Liver (tissue), 9 donors: ENCODE data around the gene LCP2. TPM values are rescaled to one million over a fixed set of nuclear protein-coding genes. Genes with fewer than 3 reads are reported as not detected.

Experiments
- DNase-seq: peaks from one replicate; pipeline ENCODE4 v3.0.0-alpha.2; 2017; ENCODE audit warnings: low spot score
- H3K27ac ChIP-seq, 2 donors: one replicate each; pipeline ENCODE4 v1.7.0; 2013; ENCODE audit warnings: inconsistent platforms in 2 of 2, low read length in 2 of 2, control low read depth in 1 of 2, low read depth in 1 of 2, mild to moderate bottlenecking in 1 of 2
- H3K27me3 ChIP-seq, 4 donors: one replicate each; pipeline versions ENCODE4 v1.6.1 to v1.7.0; 2013; ENCODE audit warnings: low read length in 3 of 4, inconsistent platforms in 1 of 4, mild to moderate bottlenecking in 1 of 4, moderate library complexity in 1 of 4; ENCODE audit not compliant: control insufficient read depth in 4 of 4, insufficient read depth in 4 of 4
- H3K36me3 ChIP-seq, 4 donors: one replicate each; pipeline versions ENCODE4 v1.6.1 to v1.7.0; 2013; ENCODE audit warnings: low read length in 3 of 4, mild to moderate bottlenecking in 3 of 4, low read depth in 1 of 4, moderate library complexity in 1 of 4; ENCODE audit not compliant: control insufficient read depth in 4 of 4, insufficient read depth in 3 of 4
- H3K4me1 ChIP-seq, 4 donors: one replicate each; pipeline versions ENCODE4 v1.6.1 to v1.7.0; 2013; ENCODE audit warnings: low read length in 3 of 4, mild to moderate bottlenecking in 3 of 4, moderate library complexity in 1 of 4; ENCODE audit not compliant: control insufficient read depth in 4 of 4, insufficient read depth in 4 of 4
- H3K4me3 ChIP-seq, 3 donors: one replicate each; pipeline versions ENCODE4 v1.6.1 to v1.7.0; 2013; ENCODE audit warnings: low read length in 3 of 3, control low read depth in 1 of 3, low read depth in 1 of 3, mild to moderate bottlenecking in 1 of 3
- H3K9ac ChIP-seq, 2 donors: one replicate each; pipeline ENCODE4 v1.7.0; 2013; ENCODE audit warnings: low read length in 2 of 2, mild to moderate bottlenecking in 2 of 2, moderate library complexity in 2 of 2, control low read depth in 1 of 2, low read depth in 1 of 2
- H3K9me3 ChIP-seq, 4 donors: one replicate each; pipeline versions ENCODE4 v1.6.1 to v1.7.0; 2013; ENCODE audit warnings: low read length in 3 of 4; ENCODE audit not compliant: control insufficient read depth in 4 of 4
- ATF3 ChIP-seq: IDR thresholded peaks from 2 replicates; pipeline ENCODE4 v1.6.1; 2016; ENCODE audit warnings: antibody characterized with exemption
- CTCF ChIP-seq: fragments of 150-350 bp; IDR thresholded peaks from 2 replicates; pipeline ENCODE4 v1.5.1; 2017; ENCODE audit warnings: improper control_type of control experiment, low read depth, low read length; ENCODE audit not compliant: missing input control
- EGR1 ChIP-seq, 2 donors: IDR thresholded peaks; 2 replicates each; pipeline ENCODE4 v1.6.1; 2016 to 2018; ENCODE audit warnings: antibody characterized with exemption in 2 of 2, low read depth in 2 of 2
- FOXA2 ChIP-seq: IDR thresholded peaks from 2 replicates; pipeline ENCODE4 v1.6.1; 2016; ENCODE audit warnings: antibody characterized with exemption
- HNF4A ChIP-seq, 2 donors: conservative IDR thresholded peaks; 2 replicates each; pipeline ENCODE4 v1.6.1; 2016; ENCODE audit warnings: antibody characterized with exemption in 2 of 2, mild to moderate bottlenecking in 2 of 2
- HNF4G ChIP-seq: IDR thresholded peaks from 2 replicates; pipeline ENCODE4 v1.6.1; 2016; ENCODE audit warnings: antibody characterized with exemption
- MAX ChIP-seq: IDR thresholded peaks from 2 replicates; pipeline ENCODE4 v1.6.1; 2016; ENCODE audit warnings: antibody characterized with exemption
- RAD21 ChIP-seq, 2 donors: IDR thresholded peaks; 2 replicates each; pipeline ENCODE4 v1.6.1; 2016; ENCODE audit warnings: antibody characterized with exemption in 2 of 2, mild to moderate bottlenecking in 2 of 2
- REST ChIP-seq: IDR thresholded peaks from 2 replicates; pipeline ENCODE4 v1.6.1; 2016; ENCODE audit warnings: antibody characterized with exemption, mild to moderate bottlenecking
- RXRA ChIP-seq, 2 donors: IDR thresholded peaks; 2 replicates each; pipeline ENCODE4 v1.6.1; 2017 to 2018; ENCODE audit warnings: antibody characterized with exemption in 2 of 2, mild to moderate bottlenecking in 1 of 2
- SP1 ChIP-seq: IDR thresholded peaks from 2 replicates; pipeline ENCODE4 v1.6.1; 2018; ENCODE audit warnings: antibody characterized with exemption, mild to moderate bottlenecking
- TAF1 ChIP-seq: conservative IDR thresholded peaks from 2 replicates; pipeline ENCODE4 v1.6.1; 2016; ENCODE audit warnings: antibody characterized with exemption, mild to moderate bottlenecking
- ZBTB33 ChIP-seq: IDR thresholded peaks from 2 replicates; pipeline ENCODE4 v1.6.1; 2016; ENCODE audit warnings: antibody characterized with exemption
- WGBS: extraction: QIAGEN DNeasy Blood & Tissue Kit; methylation state at CpG from one replicate; pipeline ENCODE4 v1.1.7; 2013; 5-methylcytosine and 5-hydroxymethylcytosine counted together
- polyA plus RNA-seq, 2 donors: library from polyadenylated mRNA; stranded (reverse) in 1 of 2; unstranded in 1 of 2; fragments of 200-250 nt in 1 of 2; fragments of >200 nt in 1 of 2; fragmentation: Nextera tagmentation in 1 of 2; extraction: Ambion mirVana in 1 of 2; gene quantifications; one replicate each; pipeline versions ENCODE4 v1.2.1 to v1.2.3, GENCODE V29; 2013 to 2015
- total RNA-seq, 2 donors: library from RNA; depleted of rRNA; stranded (reverse); fragments of >200 nt; gene quantifications; one replicate each; pipeline ENCODE4 v1.2.3, GENCODE V29; 2014
- donor health status: healthy.
- donor health status: healthy.
- donor health status: healthy.
- donor health status: healthy.
- donor health status: healthy.

LCP2 gene
- total and polyA plus RNA-seq, 4 donors: 3.6 to 16.3 (median 6.7) TPM

- TF ChIP-seq HNF4G (no peak), ZBTB33 (no peak), REST (no peak), HNF4A (conservative IDR thresholded peaks at IDR 0.05) (no peak), SP1 (no peak), TAF1 (no peak), CTCF (no peak), ATF3 (no peak), EGR1 (IDR thresholded peaks at IDR 0.05; ENCODE audit: low read depth in 2 of 2) (no peak), MAX (no peak)
- no peak overlapping the region for H3K27ac ChIP-seq
- 63% methylated on average over 4 of the region's 4 CpGs for WGBS
- H3K4me1 ChIP-seq: peaks cover 0 to 2% (median 0%) of the 10 kb centered on the region in 4 donors
- no peak overlapping the region for H3K9ac ChIP-seq
- no peak overlapping the region for H3K4me3 ChIP-seq
- H3K9me3 ChIP-seq: no peaks in the 10 kb centered on the region
- H3K27me3 ChIP-seq: no peaks in the 10 kb centered on the region
- no peak for DNase-seq
- no peaks in the 10 kb centered on the region for H3K36me3 ChIP-seq
Measured at GRCh38 chr5:170327168-170327567, 29.6 kb upstream of the LCP2 start.

GRCh38 chr5:170319301-170319700 is 21.7 kb upstream of the LCP2 start:
- H3K27ac ChIP-seq: no peak overlapping the region
- H3K9me3 ChIP-seq: no peaks in the 10 kb centered on the region
- H3K36me3 ChIP-seq: no peaks in the 10 kb centered on the region
- TF ChIP-seq HNF4G (no peak), FOXA2 (no peak), MAX (no peak), HNF4A (conservative IDR thresholded peaks at IDR 0.05) (no peak), REST (no peak), RXRA (IDR thresholded peaks at IDR 0.05) (no peak), RAD21 (IDR thresholded peaks at IDR 0.05) (no peak)
- no peak overlapping the region for H3K4me3 ChIP-seq
- H3K4me1 ChIP-seq: no peaks in the 10 kb centered on the region
- WGBS: 70% methylated on average over 5 of the region's 5 CpGs
- no peak for DNase-seq
- H3K9ac ChIP-seq: no peak overlapping the region
- H3K27me3 ChIP-seq: peaks cover 0 to 3% (median 0%) of the 10 kb centered on the region in 4 donors
